Measurements from ENCODE around the gene SALL2.

GRCh38 chr14:21558703-21559170, 32.6 kb upstream of the SALL2 start:
- TF ChIP-seq ZBTB43 (CRISPR knock-in tag; IDR thresholded peaks at IDR 0.05) (no peak), GRHL2 (CRISPR knock-in tag; IDR thresholded peaks at IDR 0.05; ENCODE audit: insufficient replicate concordance, severe bottlenecking) (no peak), CREB1 (CRISPR knock-in tag; IDR thresholded peaks at IDR 0.05) (no peak), CTCF (IDR thresholded peaks at IDR 0.05) (no peak), STAT6 (CRISPR knock-in tag; conservative IDR thresholded peaks at IDR 0.05; ENCODE audit: low read depth) (no peak), FOXJ3 (CRISPR knock-in tag; IDR thresholded peaks at IDR 0.05; ENCODE audit: borderline replicate concordance) (no peak)
